ENCODE data around the gene CYS1. TPM values are rescaled to one million over a fixed set of nuclear protein-coding genes. Genes with fewer than 3 reads are reported as not detected.

The CYS1 gene
- total and polyA plus RNA-seq, 2 of the 8 experiments (the other 6 are each of a cell fraction or from before 2014, with no cell fraction given): 0.09 to 0.13 TPM

GRCh38 chr2:10032746-10033105, 47.5 kb downstream of the CYS1 start:
- Histone ChIP-seq H2BK5ac (ENCODE audit: low read depth, low read length) (no peak overlapping the region), H3K27me3 (replicated peaks in 1 of 4; ENCODE audit: control insufficient read depth in 3 of 4, extremely low read depth in 1 of 4, insufficient read depth in 3 of 4, low read length in 3 of 4) (no peaks in the 10 kb centered on the region), H3K36me3 (ENCODE audit: control insufficient read depth in 2 of 4, insufficient read depth in 4 of 4, low read length in 3 of 4) (no peaks in the 10 kb centered on the region), H2BK12ac (ENCODE audit: low read depth, low read length) (no peak overlapping the region), H3K4me1 (replicated peaks in 1 of 4; ENCODE audit: control insufficient read depth in 3 of 4, insufficient read depth in 4 of 4, low read length in 3 of 4) (peaks cover 0 to 17% (median 7%) of the 10 kb centered on the region in 4 experiments; a peak in 6 of 7 replicates), H3K27ac (ENCODE audit: low read depth, low read length) (no peak overlapping the region), H3K9me3 (ENCODE audit: insufficient read depth in 2 of 2, low read depth in 1 of 2, low read length in 1 of 2) (no peaks in the 10 kb centered on the region), H3K56ac (replicated peaks; ENCODE audit: insufficient read length, low read depth, low read length) (no peak overlapping the region), H3K4ac (replicated peaks; ENCODE audit: insufficient read length, low read depth, low read length) (no peak overlapping the region), H4K5ac (ENCODE audit: insufficient read length, low read depth, low read length) (no peak overlapping the region), H2AK5ac (ENCODE audit: low read depth, low read length) (no peak overlapping the region), H3K9ac (replicated peaks in 1 of 4; ENCODE audit: extremely low read depth in 1 of 4, low read depth in 3 of 4, low read length in 3 of 4) (no peak overlapping the region), H4K8ac (ENCODE audit: extremely low read depth, insufficient read depth, low read length) (no peak overlapping the region; the same call in 1 of the 2 replicates), H3K14ac (ENCODE audit: insufficient read length) (no peak overlapping the region), H2AFZ (ENCODE audit: low read length) (no peak overlapping the region), H2BK15ac (ENCODE audit: low read length) (no peak overlapping the region), H2BK20ac (ENCODE audit: low read length) (no peak overlapping the region), H2BK120ac (replicated peaks; ENCODE audit: low read depth, low read length) (no peak overlapping the region), H3K23ac (ENCODE audit: insufficient read length) (no peak overlapping the region), H3K79me1 (ENCODE audit: low read depth, low read length) (no peaks in the 10 kb centered on the region), H4K91ac (replicated peaks; ENCODE audit: insufficient read length, low read length) (no peak overlapping the region), H3K79me2 (ENCODE audit: control insufficient read depth in 1 of 2, insufficient read depth in 2 of 2, low read length in 2 of 2) (no peaks in the 10 kb centered on the region), H4K20me1 (replicated peaks in 1 of 2; ENCODE audit: control insufficient read depth in 1 of 2, insufficient read depth in 2 of 2, low read length in 2 of 2) (no peaks in the 10 kb centered on the region), H3K18ac (ENCODE audit: extremely low read depth, low read length) (no peak overlapping the region), H3K4me2 (ENCODE audit: insufficient read depth in 1 of 2, low read depth in 2 of 2, low read length in 2 of 2) (no peak overlapping the region), H3K23me2 (ENCODE audit: low read depth, low read length) (no peaks in the 10 kb centered on the region), H3K4me3 (ENCODE audit: extremely low read depth in 1 of 4, insufficient read depth in 2 of 4, low read depth in 3 of 4, low read length in 4 of 4) (no peak overlapping the region)
- WGBS, 2 experiments (ENCODE audit: extremely low coverage in 1 of 2, insufficient coverage in 1 of 2, insufficient read length in 1 of 2, insufficient replicate concordance in 2 of 2, low coverage in 1 of 2, low lambda C conversion rate in 2 of 2, missing lambda C conversion rate in 1 of 2): 96% methylated on average over 7 of the region's 7 CpGs; no CpG with 5 or more reads in 1 of the 2 experiments
- DNase-seq (ENCODE audit: low read depth in 1 of 2, low spot score in 2 of 2) (no peak), FAIRE-seq (no peak)
- no peak for TF ChIP-seq RXRA (IDR thresholded peaks at IDR 0.05; ENCODE audit: insufficient read depth, low read depth, low read length)
- TF ChIP-seq CREB1 (IDR thresholded peaks at IDR 0.05): no peak
- TF ChIP-seq EP300 (IDR thresholded peaks at IDR 0.05; ENCODE audit: borderline replicate concordance in 1 of 2, low read depth in 2 of 2, low read length in 2 of 2): no peak
- no peak for TF ChIP-seq EZH2 (IDR thresholded peaks at IDR 0.05; ENCODE audit: low read depth, low read length, severe bottlenecking)
- TF ChIP-seq JUND (IDR thresholded peaks at IDR 0.05; ENCODE audit: low read length): no peak
- no peak for TF ChIP-seq KDM5A (IDR thresholded peaks at IDR 0.05; ENCODE audit: low read length)
- TF ChIP-seq HDAC6 (IDR thresholded peaks at IDR 0.05; ENCODE audit: low read depth, low read length): no peak
- TF ChIP-seq KDM1A (IDR thresholded peaks at IDR 0.05; ENCODE audit: borderline replicate concordance, low read length): no peak
- TF ChIP-seq EGR1 (IDR thresholded peaks at IDR 0.05; ENCODE audit: borderline replicate concordance, low read depth, low read length): no peak
- TF ChIP-seq CHD2 (IDR thresholded peaks at IDR 0.05; ENCODE audit: low read length): no peak
- no peak for TF ChIP-seq BACH1 (IDR thresholded peaks at IDR 0.05; ENCODE audit: low read length)
- no peak for TF ChIP-seq POLR2A (IDR thresholded peaks at IDR 0.05; ENCODE audit: control extremely low read depth in 1 of 2, low read depth in 2 of 2, low read length in 2 of 2)
- no peak for TF ChIP-seq BRCA1 (IDR thresholded peaks at IDR 0.05; ENCODE audit: low read depth, low read length)
- TF ChIP-seq MAX (IDR thresholded peaks at IDR 0.05): no peak
- ChIA-PET CTCF (ENCODE audit: partially characterized antibody) (interaction anchor here (1.1 to 7.5 kb wide), 4 partner anchors 9 to 233 kb away, joined by 3 to 46 read pairs (median 5); no protein-coding TSS in a partner anchor), POLR2A (ENCODE audit: partially characterized antibody) (interaction anchor here (2.9 kb wide), 1 partner anchor 11 kb away, joined by 19 read pairs; the partner anchor contains the start of gene KLF11)

All from H1 (cell line).